HG02623 (cell line): Measurements from ENCODE around the gene CSMD2.

Experiments used
- ATAC-seq: cut with Tn5 transposase; IDR thresholded peaks from one replicate; pipeline ENCODE4 v1.9.1; 2021; ENCODE audit warnings: moderate library complexity; ENCODE audit not compliant: unreplicated experiment

CSMD2 gene

DNA sequence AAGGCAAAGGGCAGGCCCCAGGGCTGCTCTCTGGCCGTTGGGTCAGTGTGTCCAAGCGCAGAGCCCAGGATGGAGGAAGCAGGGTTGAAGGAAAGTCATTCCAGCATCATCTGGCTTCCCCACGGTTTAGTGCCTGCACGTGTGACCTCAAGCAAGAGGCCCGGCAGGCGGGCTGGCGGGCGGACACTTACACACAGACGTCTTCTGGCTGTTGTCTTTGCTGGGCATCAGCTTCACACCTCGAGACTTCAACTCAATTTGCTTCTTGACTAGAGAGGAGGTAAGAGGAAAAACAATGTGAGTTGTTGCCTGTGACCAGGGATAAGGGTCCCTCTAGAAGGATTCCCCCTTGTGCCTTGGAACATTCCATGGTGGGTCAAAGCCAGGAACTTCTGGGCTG is 339.5 kb downstream of the CSMD2 start:
- no peak for ATAC-seq

DNA sequence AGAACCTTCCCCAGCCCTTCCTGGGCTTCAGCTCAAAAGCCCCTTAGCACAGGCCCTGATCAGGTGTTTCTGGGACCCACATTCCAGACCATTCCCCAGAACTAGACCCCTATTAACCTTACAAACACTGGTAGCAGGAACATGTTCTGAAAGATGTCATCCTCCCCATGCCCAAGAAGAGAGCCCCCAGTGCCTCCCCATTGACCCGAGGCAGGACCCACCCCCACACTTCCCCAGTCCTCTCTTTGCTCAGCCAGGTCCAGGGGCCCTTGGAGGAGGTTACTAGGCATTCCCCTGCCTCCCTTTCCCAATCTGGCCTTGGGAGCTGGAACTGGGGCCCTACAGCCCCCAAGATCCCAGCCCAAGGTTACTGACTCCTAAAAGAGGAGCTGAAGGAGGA is 340.1 kb downstream of the CSMD2 start:
- ATAC-seq: no peak

- no peak for ATAC-seq
These were observed 340.7 kb downstream of the CSMD2 start for GRCh38 chr1:33824321-33824720.

- no peak for ATAC-seq
These were observed 341.2 kb downstream of the CSMD2 start for GRCh38 chr1:33823830-33824229.

DNA sequence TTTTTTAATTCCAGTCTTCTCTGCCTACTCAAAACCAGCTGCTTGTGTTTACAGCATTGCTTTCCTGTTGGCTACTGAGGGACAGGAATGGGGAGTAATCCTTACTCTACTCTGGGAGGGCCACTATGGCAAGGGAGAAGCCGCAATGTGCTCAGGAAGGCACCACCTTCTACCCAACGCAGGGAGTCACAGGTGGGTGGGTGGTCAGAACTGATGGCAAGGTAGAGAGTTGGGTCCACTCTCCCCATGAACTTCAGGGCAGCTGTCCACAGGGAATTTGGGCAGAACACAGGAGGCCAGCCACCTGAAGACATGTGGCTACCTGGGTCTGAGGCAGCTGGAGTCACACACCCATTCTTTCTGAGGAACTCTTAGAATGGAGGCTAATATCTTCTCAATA is 341.6 kb downstream of the CSMD2 start:
- no peak for ATAC-seq

DNA sequence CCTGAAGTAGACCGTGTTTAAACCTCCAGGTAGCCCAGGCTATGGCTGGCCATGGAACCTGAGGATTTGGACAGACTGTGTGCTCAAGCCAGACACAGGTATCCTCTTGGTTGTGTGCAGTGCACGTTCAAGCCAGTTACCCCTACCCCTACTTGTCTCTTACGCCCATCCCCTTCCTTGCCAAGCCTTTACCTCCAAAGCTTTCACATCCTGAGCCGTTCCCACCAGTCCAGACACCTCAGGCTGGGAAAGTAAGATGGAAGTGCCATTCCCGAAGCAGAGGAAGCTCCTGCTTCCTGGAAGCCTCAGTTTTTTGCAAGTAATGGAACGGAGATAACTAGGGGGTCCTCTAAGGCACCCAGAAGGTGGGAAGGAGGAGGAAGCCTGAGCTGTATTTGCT is 342.6 kb downstream of the CSMD2 start:
- no peak for ATAC-seq

GRCh38 chr1:33821291-33821690 is 343.7 kb downstream of the CSMD2 start:
- ATAC-seq: no peak

DNA sequence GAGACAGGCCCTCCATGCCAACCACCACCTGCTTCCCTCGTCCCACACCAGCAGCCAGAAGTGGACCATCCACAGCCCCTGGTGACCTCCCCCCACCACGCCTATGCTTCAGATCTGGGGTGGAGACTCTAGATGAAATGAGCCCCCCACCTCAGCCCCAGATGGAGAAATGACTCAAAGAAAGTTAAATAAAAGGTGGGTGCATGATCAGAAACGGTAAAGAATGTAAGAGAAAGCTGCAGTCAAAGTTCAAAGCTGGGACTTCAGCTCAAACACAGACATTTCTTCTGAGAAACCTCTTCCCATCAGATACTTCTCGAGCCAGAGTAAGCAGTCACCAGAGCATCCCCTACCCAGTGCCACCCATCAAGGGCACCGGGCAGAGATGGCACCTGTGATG is 344.2 kb downstream of the CSMD2 start:
- ATAC-seq: no peak

DNA sequence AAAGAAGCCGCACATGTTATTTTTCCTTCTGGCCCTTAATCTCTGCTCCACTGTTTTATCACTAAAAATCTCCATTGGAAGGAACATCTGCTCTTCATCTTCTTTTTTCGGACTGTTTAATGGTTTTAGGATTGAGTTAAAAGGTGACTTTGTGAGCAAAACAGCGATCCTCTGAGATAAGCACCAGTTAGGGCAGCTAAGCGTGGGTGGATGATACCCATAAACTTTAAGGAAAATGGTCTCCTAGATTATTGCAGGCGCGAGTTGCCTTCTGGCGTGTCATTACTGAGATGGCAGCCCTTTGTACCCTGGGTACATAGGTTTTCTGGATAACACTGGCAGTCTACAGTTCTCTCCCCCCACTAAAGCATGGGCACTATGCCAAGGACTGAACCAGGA is 345.1 kb downstream of the CSMD2 start:
- no peak for ATAC-seq

- ATAC-seq: no peak
These were observed 345.6 kb downstream of the CSMD2 start for GRCh38 chr1:33819290-33819912.

DNA sequence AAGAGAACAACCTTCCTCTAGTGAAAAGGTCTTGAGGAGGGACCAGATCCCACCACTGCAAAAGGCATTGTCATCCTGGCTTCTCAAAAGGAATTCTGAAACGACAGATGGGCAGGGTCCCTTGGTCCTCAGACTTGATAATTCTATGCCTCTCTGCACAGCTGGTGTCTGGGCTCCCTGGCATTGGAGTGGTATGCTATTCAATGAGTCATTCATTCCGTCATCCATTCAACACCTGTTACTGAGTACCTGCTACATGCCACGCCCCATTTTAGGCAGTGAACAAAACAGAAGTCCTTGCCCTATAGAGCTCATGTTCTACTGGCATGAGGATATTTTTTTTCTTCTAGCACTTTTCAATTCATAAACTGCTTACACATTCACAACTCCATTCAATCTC is 347.0 kb downstream of the CSMD2 start:
- no peak for ATAC-seq

- no peak for ATAC-seq
These were observed 350.0 kb downstream of the CSMD2 start for GRCh38 chr1:33815061-33815460.

GRCh38 chr1:33814166-33814565 is 350.9 kb downstream of the CSMD2 start:
- no peak for ATAC-seq

DNA sequence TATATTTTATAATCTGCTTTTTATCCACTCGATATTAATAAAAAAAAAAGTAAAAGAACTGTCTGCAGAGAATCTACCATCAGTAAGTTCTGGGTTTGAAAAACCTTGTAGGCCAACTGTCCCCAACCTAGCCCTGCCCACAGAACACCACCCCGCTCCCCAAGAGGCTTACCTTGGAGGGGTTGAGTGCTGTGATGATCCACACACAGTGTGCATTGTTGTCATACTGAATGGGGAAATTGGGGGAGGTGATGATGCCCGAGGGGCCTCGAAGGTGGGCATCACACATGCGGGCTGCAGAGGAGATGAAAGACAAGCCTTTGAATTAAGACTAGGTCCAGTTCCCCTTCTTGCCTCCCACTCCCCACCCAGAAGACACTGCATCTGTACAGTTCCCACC is 354.5 kb downstream of the CSMD2 start:
- no peak for ATAC-seq

GRCh38 chr1:33805988-33806387 is 359.0 kb downstream of the CSMD2 start:
- ATAC-seq: no peak

DNA sequence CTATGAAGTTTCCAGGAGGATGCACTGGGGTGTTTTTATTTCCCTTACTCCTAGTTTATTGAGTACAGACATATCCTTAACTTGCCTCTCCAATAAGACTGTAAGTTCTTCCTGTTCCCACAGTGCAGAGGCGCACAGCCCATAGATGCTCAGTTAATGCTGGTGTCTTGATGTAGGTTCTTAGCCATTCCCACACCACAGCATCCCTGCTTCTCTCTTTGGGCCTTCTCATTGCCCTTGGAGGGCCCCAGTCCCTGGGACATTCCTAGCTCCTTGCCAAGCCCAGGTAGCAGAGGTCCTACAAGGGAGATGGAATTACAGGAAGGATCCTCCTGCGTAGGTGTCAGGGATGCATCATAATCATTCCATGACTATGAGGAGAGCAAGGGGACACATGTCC is 362.8 kb downstream of the CSMD2 start:
- ATAC-seq: no peak

DNA sequence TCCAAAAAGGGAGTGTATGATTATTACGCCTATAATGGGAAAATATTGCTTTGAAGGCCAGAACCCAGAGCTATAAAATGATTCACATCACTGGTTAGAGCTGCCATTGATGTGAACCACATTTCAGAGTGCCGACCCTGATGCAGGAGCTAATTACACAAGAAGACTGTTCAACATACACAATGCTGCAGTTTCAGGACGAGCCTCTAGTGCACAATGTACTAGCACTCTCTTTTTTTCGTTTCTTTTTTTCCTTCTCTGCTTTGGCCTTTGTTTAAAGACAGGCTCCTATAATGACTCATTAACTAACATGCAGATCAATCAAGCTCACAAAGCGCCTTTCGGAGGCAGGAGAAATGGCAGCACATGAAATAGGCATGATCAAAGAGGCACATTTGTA is 367.2 kb downstream of the CSMD2 start:
- no peak for ATAC-seq

DNA sequence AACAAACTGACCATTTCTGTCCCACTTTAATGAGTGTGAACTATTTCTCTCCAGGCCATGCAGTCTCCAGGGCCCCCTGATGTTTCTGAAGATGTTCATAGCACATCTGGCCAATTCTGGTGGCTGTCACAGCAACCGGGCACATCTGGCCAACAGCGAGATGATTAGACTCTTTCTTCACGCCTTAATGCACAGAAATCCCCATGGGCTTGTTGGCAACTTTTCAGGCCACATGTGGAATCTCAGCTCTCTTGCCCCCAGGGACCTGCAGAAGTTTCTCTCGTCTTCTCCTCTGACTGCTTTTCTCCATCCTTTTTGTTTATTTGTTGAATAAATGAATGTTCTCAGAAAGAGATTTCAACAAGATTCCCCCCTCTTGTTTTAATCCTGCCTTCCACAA is 372.4 kb downstream of the CSMD2 start:
- no peak for ATAC-seq

DNA sequence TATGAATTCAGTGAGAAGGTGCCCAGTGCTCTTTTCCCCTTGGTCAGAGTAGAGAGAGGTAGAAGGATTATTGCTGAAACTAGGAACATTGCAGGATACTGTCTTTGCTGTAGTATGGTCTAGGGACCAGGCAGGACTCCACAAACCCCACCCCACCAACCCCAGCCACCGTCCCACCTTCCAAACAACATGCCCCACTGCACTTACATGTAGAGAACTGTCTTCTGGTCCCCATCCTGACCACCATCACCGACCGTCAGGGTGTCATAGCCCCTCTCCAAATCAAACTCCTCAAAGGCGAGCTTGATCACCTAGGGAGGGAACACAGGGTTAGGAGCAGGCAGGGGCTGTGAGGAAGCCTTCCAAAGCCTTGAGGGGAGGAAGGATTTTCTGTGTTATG is 372.8 kb downstream of the CSMD2 start:
- ATAC-seq: no peak

DNA sequence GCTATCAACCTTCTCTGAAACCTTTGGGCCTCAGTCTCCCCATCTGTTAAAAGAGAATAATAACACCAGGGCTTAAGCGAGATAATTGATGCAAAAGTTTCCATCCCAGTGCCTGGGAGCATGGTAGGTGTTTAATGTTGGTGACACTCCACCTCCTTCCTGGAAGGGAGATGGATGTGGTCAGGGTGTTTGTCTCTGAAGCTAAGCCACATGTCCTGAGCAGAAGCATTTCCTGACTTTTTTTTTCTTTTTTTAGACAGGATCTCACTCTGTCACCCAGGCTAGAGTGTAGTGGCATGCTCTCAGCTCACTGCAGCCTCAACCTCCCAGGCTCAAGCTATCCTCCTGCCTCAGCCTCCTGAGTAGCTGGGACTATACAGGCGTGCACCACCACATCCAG is 373.8 kb downstream of the CSMD2 start:
- no peak for ATAC-seq

- no peak for ATAC-seq
These were observed 374.5 kb downstream of the CSMD2 start for GRCh38 chr1:33790577-33790976.

DNA sequence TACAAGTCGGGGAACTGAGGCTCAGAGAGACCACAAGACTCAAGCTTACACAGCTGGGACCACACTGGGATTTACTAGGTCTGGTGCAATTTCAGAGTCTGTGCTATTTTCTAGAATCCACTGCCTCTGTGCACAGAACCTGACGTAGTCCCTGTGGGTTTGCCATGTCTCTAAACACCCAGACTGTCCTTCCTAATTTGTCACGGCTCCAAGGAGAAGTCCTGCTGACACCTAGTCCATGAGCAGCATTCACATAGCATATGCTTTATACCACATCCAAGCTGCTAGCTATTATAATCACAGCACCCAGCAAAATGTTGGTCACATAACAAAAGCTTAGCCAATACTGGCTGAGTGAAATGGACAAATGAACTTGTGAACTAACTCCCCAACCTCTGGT is 380.2 kb downstream of the CSMD2 start:
- no peak for ATAC-seq

DNA sequence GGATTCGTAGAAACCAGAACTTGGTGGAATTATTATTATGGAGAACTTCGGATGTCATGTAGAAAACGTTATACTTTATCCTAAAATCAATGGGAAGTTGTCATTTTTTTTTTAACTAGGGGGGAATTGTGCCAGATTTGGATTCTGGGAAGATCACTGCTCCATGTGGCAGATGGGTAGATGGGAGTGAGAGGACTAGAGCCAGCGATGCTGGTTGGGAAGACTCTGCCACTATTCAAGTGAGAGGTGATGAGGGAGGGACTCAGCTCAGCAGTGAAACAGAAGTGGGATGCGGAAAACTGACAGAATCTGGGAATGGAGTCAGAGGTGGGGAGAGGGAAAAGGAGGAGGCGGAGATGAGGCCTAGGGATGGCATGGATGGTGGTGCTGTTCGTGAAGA is 382.3 kb downstream of the CSMD2 start:
- no peak for ATAC-seq

DNA sequence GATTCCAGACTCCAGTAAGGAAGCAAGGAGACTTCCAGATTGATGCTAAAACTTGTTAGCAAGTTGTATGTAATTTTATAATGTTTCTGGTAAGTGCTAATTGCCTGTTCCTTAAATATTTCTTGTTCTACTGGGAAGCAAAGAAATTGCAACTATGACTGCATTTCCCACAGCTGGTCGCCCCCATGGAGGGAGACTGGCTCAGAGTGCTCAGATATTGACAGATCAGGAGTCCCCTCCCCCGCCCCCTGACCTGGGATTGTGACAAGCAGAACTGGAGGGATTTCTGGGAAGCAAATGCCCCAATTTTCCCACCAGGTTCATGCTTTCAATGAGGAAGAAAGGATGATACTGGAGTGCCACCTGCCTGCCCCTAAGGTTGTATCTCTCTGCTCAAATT is 383.4 kb downstream of the CSMD2 start:
- ATAC-seq: no peak
